Measurements from ENCODE around the gene LIMCH1. TPM values are rescaled to one million over a fixed set of nuclear protein-coding genes. Genes with fewer than 3 reads are reported as not detected.

The LIMCH1 gene
- total RNA-seq, 1 experiment from 2014 or later: 19.7 TPM

DNA sequence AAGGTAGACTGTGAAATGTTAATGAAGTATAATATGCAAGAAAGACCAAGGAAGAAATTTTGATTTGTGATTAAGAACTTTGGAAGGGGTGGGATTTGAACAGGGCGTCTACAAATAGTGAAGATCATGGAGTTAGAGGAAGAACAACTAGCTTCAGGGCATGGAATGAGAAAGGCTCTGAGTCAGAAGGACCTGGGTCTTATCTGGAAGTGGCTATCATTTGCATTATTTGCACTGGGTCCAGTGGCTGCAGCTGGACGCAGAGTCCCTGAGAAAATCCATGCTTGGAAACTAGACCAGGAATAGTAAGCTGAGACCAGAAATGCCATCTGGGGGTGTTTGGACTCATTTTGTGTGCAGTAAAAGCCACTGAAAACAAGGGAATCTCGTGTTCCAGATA lies 4.3 kb upstream of the LIMCH1 start:
- CTCF ChIA-PET: no interaction called here
- intact Hi-C loops (cut with micrococcal nuclease): no loop called here
- H3K27ac ChIP-seq (ENCODE audit: low read length): no peak overlapping the region
- no peaks in the 10 kb centered on the region for H3K36me3 ChIP-seq (ENCODE audit: low read depth, low read length)
- H3K79me2 ChIP-seq (ENCODE audit: low read length): no peaks in the 10 kb centered on the region
- POLR2A ChIA-PET (ENCODE audit: unreplicated experiment): no interaction called here
- no peaks in the 10 kb centered on the region for H4K20me1 ChIP-seq (ENCODE audit: low read length)
- H3F3A ChIP-seq (ENCODE audit: low read length, unreplicated experiment): no peaks in the 10 kb centered on the region
- no peak overlapping the region for H3K4me3 ChIP-seq (ENCODE audit: low read length)
- H2AFZ ChIP-seq (ENCODE audit: low read length): no peak overlapping the region
- DNase-seq (no peak), ATAC-seq (no peak)
- BruUV-seq (replicated peaks): no TSS peak
- no peak overlapping the region for H3K4me2 ChIP-seq (ENCODE audit: low read length)
- H3K27me3 ChIP-seq (ENCODE audit: low read length): no peaks in the 10 kb centered on the region
- no peaks in the 10 kb centered on the region for H3K9me3 ChIP-seq (ENCODE audit: low read length)
- H3K4me1 ChIP-seq (ENCODE audit: insufficient read depth, low read length): peaks cover 9% of the 10 kb centered on the region
- TF ChIP-seq, protein P1, sequence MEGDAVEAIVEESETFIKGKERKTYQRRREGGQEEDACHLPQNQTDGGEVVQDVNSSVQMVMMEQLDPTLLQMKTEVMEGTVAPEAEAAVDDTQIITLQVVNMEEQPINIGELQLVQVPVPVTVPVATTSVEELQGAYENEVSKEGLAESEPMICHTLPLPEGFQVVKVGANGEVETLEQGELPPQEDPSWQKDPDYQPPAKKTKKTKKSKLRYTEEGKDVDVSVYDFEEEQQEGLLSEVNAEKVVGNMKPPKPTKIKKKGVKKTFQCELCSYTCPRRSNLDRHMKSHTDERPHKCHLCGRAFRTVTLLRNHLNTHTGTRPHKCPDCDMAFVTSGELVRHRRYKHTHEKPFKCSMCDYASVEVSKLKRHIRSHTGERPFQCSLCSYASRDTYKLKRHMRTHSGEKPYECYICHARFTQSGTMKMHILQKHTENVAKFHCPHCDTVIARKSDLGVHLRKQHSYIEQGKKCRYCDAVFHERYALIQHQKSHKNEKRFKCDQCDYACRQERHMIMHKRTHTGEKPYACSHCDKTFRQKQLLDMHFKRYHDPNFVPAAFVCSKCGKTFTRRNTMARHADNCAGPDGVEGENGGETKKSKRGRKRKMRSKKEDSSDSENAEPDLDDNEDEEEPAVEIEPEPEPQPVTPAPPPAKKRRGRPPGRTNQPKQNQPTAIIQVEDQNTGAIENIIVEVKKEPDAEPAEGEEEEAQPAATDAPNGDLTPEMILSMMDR (conservative IDR thresholded peaks at IDR 0.05; ENCODE audit: low read depth, low read length): no peak
- no peaks in the 10 kb centered on the region for H3K9me2 ChIP-seq (replicated peaks; ENCODE audit: low read length)
- no peak overlapping the region for H3K9ac ChIP-seq (ENCODE audit: low read length)

DNA sequence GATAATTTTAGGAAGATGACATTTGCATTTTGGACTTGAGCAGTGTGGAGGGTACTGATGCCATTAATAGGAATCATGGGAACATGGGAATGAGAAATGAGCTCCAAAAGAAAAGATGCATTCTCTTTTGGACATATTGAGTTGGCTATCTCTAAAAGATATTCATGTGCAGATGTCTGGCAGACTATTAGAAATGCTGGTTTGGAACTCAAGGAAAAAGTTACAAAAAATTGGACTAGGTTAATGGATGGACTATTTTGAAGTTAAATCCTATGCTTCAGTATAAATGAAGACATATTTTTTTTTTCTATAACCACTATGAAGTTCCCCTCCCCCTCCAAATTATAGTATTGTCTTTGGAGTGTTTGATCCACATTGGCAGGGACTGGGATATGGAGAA lies 3.6 kb upstream of the LIMCH1 start:
- no peak overlapping the region for H3K9ac ChIP-seq (ENCODE audit: low read length)
- BruUV-seq (replicated peaks): no TSS peak
- H3K4me3 ChIP-seq (ENCODE audit: low read length): no peak overlapping the region
- H3F3A ChIP-seq (ENCODE audit: low read length, unreplicated experiment): peaks cover 6% of the 10 kb centered on the region
- no peaks in the 10 kb centered on the region for H3K9me3 ChIP-seq (ENCODE audit: low read length)
- POLR2A ChIA-PET (ENCODE audit: unreplicated experiment): no interaction called here
- DNase-seq: no peak
- H2AFZ ChIP-seq (ENCODE audit: low read length): no peak overlapping the region
- peaks cover 16% of the 10 kb centered on the region for H3K4me1 ChIP-seq (ENCODE audit: insufficient read depth, low read length)
- H3K4me2 ChIP-seq (ENCODE audit: low read length): no peak overlapping the region
- H3K36me3 ChIP-seq (ENCODE audit: low read depth, low read length): no peaks in the 10 kb centered on the region
- intact Hi-C loops (cut with micrococcal nuclease): no loop called here
- ATAC-seq: no peak
- no peak overlapping the region for H3K27ac ChIP-seq (ENCODE audit: low read length)
- no peaks in the 10 kb centered on the region for H3K27me3 ChIP-seq (ENCODE audit: low read length)
- TF ChIP-seq, protein P1 (conservative IDR thresholded peaks at IDR 0.05; ENCODE audit: low read depth, low read length): no peak
- TF ChIP-seq EZH2 (IDR thresholded peaks at IDR 0.05; ENCODE audit: low read length, unreplicated experiment) (no peak), EZH2phosphoT487 (IDR thresholded peaks at IDR 0.05; ENCODE audit: borderline replicate concordance, low read length) (no peak)
- H4K20me1 ChIP-seq (ENCODE audit: low read length): no peaks in the 10 kb centered on the region
- CTCF ChIA-PET: no interaction called here
- no peaks in the 10 kb centered on the region for H3K79me2 ChIP-seq (ENCODE audit: low read length)
- no peaks in the 10 kb centered on the region for H3K9me2 ChIP-seq (replicated peaks; ENCODE audit: low read length)

- H3K4me2 ChIP-seq (ENCODE audit: low read length): no peak overlapping the region
- H2AFZ ChIP-seq (ENCODE audit: low read length): no peak overlapping the region
- H3K27me3 ChIP-seq (ENCODE audit: low read length): no peaks in the 10 kb centered on the region
- peaks cover 22% of the 10 kb centered on the region for H3K4me1 ChIP-seq (ENCODE audit: insufficient read depth, low read length)
- no peak overlapping the region for H3K4me3 ChIP-seq (ENCODE audit: low read length)
- H3K9me2 ChIP-seq (replicated peaks; ENCODE audit: low read length): no peaks in the 10 kb centered on the region; the same call in 1 of the 2 replicates
- no peak overlapping the region for H3K9ac ChIP-seq (ENCODE audit: low read length)
- no peaks in the 10 kb centered on the region for H3K9me3 ChIP-seq (ENCODE audit: low read length)
- ATAC-seq (no peak), DNase-seq (no peak)
- H4K20me1 ChIP-seq (ENCODE audit: low read length): no peaks in the 10 kb centered on the region
- H3K36me3 ChIP-seq (ENCODE audit: low read depth, low read length): no peaks in the 10 kb centered on the region
- no TSS peak for BruUV-seq (replicated peaks)
- TF ChIP-seq EZH2 (IDR thresholded peaks at IDR 0.05; ENCODE audit: low read length, unreplicated experiment): no peak
- no peak for TF ChIP-seq EZH2phosphoT487 (IDR thresholded peaks at IDR 0.05; ENCODE audit: borderline replicate concordance, low read length)
- TF ChIP-seq, protein P1 (conservative IDR thresholded peaks at IDR 0.05; ENCODE audit: low read depth, low read length): no peak
- peaks cover 6% of the 10 kb centered on the region for H3F3A ChIP-seq (ENCODE audit: low read length, unreplicated experiment)
- H3K27ac ChIP-seq (ENCODE audit: low read length): no peak overlapping the region
- POLR2A ChIA-PET (ENCODE audit: unreplicated experiment): no interaction called here
- CTCF ChIA-PET: no interaction called here
- intact Hi-C loops (cut with micrococcal nuclease): no loop called here
- no peaks in the 10 kb centered on the region for H3K79me2 ChIP-seq (ENCODE audit: low read length)
Observed at GRCh38 chr4:41535911-41536371, 2.0 kb upstream of the LIMCH1 start.

Data from PC-3 (cell line).